ENCODE results near the gene SAP25.

GRCh38 chr7:100577507-100577906 is 3.8 kb upstream of the SAP25 start:
- no peak for TF ChIP-seq POLR2A (IDR thresholded peaks at IDR 0.05)
- TF ChIP-seq, protein P1, sequence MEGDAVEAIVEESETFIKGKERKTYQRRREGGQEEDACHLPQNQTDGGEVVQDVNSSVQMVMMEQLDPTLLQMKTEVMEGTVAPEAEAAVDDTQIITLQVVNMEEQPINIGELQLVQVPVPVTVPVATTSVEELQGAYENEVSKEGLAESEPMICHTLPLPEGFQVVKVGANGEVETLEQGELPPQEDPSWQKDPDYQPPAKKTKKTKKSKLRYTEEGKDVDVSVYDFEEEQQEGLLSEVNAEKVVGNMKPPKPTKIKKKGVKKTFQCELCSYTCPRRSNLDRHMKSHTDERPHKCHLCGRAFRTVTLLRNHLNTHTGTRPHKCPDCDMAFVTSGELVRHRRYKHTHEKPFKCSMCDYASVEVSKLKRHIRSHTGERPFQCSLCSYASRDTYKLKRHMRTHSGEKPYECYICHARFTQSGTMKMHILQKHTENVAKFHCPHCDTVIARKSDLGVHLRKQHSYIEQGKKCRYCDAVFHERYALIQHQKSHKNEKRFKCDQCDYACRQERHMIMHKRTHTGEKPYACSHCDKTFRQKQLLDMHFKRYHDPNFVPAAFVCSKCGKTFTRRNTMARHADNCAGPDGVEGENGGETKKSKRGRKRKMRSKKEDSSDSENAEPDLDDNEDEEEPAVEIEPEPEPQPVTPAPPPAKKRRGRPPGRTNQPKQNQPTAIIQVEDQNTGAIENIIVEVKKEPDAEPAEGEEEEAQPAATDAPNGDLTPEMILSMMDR (IDR thresholded peaks at IDR 0.05) = no peak
- no peak for TF ChIP-seq EP300 (IDR thresholded peaks at IDR 0.05)
